CMK (cell line): ENCODE data around the gene MSI2.

ENCODE experiments used
- DNase-seq: peaks from one replicate; pipeline ENCODE4 v3.0.0-alpha.2; 2010; ENCODE audit warnings: low read depth

Gene MSI2

GRCh38 chr17:57508671-57509070, 252.3 kb downstream of the MSI2 start:
- no peak for DNase-seq

DNA sequence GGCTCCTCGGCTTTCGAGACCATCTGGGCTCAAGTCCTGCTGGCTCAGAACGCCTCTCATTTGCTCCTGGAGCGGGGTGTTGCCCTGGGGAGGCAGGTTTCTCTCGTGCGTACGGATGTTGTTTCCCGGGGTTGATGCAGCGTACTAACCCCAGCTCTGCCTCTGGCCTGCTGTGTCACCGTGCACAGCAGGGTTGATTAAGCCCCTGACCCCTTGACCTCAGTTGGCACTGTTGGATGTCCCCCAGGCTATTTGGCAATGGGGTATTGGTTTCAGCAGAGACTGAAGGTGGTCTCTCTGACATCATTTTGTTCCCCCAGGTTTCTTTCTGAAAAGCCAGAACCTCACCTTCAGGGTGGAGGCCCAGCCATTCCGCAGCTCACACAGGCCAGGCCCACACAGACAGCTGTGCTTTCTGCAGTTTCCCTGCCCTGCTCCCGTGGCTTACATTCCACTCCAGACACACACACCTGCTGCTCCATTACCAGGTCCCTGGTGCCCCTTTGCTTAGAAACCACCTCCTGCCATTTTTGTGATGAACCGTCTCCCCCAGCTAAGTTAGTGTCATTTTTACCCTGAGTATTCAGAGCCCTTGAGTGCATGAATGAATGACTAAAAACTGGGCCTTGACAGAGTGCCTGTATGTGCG, 255.3 kb downstream of the MSI2 start:
- no peak for DNase-seq

DNA sequence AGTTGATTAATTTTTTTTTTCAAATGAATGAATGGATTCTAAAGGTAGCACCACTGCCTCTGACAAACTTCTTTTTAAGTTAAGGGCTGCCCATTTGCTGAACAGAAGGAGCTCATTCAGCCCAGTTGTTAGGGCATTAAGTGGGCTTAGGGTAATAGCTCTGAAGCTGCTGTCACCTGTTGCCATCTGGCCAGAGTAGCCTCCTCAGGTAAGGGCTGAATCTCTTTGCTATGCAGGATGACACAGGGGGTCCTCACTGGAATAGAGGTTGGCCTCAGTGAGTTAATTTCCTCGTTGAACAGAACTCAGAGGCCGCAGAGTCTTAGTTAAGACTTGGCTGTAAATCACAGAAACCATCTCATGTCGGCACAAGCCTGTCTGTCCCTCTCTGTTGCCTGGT, 255.9 kb downstream of the MSI2 start:
- DNase-seq, result no peak

GRCh38 chr17:57512691-57513090, 256.4 kb downstream of the MSI2 start:
- no peak for DNase-seq

DNA sequence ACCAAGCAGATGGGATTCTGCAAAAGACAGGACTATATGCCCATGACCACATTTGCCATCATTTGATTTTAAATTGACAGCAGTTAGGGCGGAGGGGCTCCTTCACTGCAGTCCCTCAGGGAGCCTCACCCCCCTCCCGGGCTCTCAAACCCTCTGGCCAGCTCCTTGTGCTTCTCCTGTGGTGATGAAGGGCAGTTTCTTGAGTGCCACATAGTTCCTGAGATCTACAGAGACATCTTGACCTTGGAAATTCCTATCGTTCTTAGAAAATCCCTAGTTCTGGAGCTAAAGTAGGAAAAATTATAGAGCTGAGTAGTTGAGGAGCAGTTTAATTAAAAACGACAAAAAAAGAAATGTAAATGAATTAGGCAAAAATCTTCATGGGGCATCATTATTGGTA, 257.2 kb downstream of the MSI2 start:
- no peak for DNase-seq

- no peak for DNase-seq
Observed at GRCh38 chr17:57514614-57515013, 258.3 kb downstream of the MSI2 start.

DNA sequence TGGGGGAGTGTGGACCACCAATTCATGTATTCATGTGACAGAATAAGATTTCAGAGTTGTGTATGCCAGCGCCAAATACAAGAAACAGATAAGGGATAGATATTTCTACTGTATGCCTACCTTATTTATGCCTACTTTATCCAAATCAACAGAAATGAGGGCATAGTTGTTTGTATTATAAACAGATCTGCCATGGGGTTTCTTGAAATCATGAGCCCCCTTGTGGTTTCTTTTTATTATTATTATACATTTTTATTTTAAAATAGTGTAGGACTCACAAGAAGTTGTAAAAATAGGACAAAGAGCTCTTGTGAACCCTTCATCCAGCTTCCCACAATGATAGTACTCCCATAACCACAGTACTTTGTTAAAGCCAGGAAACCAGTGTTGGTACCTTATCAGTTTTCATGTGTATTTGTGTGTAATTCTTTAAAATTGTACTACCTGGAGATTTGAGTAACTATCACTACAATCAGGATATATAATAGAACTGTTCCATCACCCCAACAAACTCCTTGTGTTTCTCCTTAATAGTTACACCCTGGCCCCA, 259.4 kb downstream of the MSI2 start:
- no peak for DNase-seq

GRCh38 chr17:57516290-57517230, 260.2 kb downstream of the MSI2 start:
- no peak for DNase-seq

DNA sequence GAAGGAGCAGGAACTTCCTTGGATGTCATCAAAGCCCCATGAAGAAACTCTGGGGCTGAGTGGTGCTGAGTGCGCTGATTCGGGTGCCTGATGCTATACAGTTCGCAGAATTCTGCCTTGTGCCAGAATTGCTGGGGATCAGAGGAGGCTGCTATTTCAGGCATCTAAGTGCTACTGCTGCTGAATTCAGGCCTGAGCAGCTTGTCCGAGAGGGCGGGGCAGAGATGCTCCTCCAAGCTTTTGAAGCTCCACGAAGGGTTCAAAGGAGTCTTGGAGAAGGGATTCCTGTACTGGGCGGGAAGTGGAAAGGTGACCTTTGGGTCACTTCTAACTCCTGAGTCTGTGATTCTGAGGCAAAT, 260.9 kb downstream of the MSI2 start:
- no peak for DNase-seq

- no peak for DNase-seq
Observed at GRCh38 chr17:57517632-57518456, 261.5 kb downstream of the MSI2 start.

- no peak for DNase-seq
Observed at GRCh38 chr17:57518587-57519581, 262.6 kb downstream of the MSI2 start.

DNA sequence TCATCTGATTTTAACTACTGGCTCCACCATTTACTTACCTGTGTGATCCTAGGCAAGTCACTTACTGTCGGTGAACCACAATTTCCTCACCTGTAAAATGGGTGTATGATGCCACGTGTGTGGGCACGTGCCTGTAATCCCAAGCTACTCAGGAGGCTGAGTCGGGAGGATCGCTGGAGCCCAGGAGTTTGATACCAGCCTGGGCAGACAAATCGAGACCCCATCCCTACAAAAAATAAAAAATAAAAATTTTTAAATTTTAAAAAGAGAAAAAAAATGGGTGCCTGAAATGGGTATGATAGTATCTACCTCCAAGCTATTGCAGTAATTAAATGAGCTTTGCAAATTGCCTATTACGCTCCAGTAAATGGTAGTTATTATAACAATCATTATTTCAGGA, 263.5 kb downstream of the MSI2 start:
- DNase-seq, result no peak

- DNase-seq, result no peak
Observed at GRCh38 chr17:57521606-57522005, 265.3 kb downstream of the MSI2 start.

- no peak for DNase-seq
Observed at GRCh38 chr17:57522042-57523005, 266.0 kb downstream of the MSI2 start.

DNA sequence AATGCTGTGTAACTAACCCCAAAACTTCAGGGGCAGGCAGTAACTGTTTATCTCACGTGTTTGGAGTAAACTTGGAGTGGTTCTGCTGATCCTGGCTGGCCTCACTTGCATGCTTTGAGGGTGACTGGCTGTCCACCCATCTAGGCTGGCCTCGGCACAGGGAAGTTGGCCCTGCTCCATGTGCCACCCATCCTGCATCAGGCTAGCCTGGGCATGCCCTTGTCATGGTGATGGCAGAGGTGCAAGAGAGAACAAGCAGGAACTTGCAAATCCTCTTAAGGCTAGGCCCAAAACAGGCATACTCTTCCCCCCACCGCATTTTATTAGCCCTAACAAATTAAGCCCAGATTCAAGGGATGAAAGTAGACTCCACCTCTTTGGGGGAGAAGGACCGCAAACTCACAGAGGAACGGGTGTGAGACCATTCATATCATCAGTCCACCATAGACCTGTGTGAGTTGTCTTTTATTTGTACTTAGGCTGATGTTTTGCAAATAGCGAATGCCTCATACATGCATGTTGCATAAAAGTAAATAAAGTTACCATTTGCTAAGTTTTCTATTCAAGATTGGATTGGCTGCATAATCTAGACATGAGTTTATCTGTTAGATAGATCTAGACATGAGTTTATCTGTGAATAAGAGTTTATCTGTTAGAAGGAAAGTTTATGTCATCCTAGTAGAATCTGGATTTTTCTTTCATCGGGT, 267.8 kb downstream of the MSI2 start:
- no peak for DNase-seq

- DNase-seq, result no peak
Observed at GRCh38 chr17:57524839-57525568, 268.7 kb downstream of the MSI2 start.

DNA sequence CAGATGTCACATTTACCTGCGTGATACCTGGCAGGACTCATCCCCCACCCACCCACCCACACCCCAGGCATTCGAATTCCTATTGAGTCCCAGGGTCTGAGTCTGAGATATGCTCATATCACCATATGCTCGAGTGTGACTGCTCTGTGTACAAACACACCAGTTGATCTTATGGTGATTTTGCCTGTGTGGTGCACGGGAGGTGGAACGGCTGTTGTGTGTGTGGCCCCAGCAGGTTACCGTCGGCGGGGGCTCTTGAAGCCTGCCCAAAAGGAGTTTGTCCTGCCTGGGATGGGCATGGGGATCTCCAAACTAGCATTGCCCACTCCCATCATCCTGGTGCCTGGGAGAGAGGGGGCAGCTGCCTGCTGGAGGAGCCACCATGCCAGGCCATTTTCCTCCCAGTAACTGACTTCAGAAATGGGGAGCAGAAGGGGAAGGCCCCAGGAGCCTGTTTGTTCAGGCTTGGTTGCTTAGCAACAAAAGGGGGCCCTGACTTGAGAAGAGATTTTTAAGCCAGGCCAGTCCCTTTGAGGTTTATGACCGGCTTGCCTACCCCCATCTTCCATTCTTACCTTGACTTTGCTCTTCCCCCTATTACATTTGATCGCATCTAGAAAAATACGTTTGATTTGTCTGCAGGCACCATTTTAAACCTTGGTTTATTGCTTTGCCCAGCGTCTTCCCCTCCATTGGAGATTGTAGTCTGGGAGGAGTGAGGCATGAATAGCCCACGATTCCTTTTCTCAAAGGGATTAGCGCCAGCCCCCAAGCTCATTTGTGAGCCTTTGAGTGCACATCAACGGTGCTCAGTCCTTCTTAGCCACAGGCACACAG, 271.1 kb downstream of the MSI2 start:
- DNase-seq, result no peak

GRCh38 chr17:57528058-57528451, 271.7 kb downstream of the MSI2 start:
- no peak for DNase-seq
